GM15510 (cell line): Measurements from ENCODE around the gene FRRS1.

Source experiments
- POLR2A ChIP-seq: IDR thresholded peaks from 3 replicates; pipeline ENCODE4 v1.6.1; 2011; ENCODE audit warnings: borderline replicate concordance; ENCODE audit not compliant: insufficient read length; ENCODE audit errors: extremely low read depth

The FRRS1 gene

DNA sequence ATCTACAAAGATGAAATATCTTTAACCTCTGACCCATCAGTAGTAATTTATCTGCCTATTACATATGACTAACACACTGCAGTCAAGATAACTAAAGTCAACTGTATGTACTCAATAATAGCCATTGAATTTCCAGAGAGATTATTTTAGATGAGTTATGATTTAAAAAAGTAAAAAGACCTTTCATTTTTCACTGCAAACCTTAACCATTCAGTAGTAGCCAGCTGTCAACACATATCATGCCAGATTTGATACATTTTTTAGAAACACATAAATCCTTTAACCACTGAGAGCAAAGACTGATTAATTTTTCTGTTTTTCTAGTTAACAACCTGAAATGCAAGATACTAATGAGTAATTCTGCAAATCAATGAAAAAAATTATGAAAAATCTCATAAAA, 89.6 kb downstream of the FRRS1 start:
- no peak for TF ChIP-seq POLR2A

DNA sequence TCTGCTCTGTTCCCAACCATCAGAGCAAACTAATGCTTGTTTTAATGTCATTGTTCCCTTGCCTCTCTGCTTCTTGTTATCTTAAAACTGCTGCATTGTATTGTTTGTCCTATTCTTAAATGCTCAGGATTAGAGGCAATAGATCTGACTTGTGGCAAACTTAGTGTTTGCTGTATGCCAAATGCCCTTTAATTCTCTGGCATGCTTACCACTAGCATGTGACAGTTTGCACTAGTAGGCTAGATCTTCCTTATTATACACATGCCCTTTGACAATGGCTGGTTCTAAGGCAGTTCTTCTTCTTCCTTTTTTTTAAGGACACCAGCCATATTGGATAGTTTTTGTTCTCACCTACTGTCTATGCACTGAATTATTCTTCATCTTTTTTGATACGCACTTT, 90.4 kb downstream of the FRRS1 start:
- TF ChIP-seq POLR2A = no peak

DNA sequence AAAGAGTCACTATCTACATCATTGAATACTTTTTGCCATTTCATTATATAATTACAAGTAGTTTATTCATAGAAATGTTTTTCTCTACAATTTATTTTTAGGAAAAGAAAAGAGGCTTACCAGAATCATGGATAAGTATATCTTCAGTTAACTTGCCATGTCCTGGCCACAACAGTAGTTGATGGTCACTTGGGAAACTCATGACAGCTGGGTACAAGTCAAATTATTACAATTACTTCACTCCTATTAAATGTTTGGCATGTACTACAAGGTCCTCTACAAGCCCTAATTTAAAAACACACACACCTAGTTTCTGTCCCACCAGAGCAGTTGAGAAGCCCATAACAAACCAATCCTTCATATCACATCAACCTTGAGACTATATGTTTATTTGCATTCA, 91.1 kb downstream of the FRRS1 start:
- TF ChIP-seq POLR2A = no peak

DNA sequence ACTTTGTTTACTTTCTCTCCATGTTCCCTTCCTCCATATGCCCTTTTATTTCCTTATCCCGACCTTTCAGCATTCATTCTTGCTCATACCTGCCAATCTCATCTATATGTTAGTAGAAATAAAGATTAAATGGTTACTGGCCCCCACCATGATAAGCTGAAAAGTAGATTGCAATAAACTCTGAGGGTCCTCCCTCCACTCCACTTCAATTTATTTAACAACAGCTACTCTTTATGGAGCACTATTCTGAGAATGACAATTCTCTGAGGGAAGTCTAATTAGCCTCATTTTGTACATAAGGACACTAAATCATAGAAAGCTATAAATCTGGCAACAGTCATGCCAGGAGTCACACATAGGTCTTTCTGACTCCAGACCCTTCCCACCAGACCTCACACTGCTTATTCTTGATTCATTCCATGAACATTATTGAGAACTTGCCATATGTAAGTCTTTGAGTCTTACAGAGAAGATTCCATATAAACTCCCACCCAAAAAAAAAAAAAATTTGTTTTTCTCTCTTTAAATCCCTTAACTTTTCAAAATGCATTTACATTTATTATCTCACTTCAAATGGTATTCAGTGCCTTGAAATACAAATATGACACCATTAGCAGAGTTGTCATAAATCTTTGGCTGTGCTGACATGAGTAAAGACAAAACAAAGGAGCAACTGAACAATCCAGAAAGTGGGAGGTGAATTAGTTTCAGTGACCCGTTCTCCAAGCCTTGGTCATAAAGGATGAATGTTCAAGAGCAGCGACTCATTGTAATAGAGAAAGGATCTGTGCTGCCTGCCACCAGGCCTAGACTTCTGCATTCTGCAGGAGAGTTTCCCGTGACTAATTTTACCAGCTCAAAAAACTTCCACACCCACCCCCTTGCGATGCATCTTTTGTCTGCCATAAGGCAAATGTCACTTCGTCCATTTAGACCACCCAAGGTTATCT, 92.0 kb downstream of the FRRS1 start:
- TF ChIP-seq POLR2A = no peak

DNA sequence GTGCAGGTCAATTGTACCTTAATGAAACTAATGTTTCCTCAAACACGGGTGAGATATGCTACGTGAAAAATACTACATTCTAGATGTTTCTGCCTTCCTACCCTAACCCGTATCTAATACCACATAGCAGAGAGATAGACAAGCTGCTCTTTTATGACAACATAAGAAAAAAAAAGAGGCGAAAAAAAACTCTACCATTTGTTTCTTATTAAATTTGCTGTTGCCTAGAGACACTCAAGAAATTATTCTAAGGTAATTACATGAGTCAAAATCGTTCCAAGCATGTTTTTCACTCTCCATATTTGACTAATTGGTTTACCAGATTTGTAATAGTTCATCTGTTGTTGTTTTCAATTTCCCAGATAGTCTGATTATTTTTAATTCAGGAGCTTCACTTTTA, 93.1 kb downstream of the FRRS1 start:
- no peak for TF ChIP-seq POLR2A

DNA sequence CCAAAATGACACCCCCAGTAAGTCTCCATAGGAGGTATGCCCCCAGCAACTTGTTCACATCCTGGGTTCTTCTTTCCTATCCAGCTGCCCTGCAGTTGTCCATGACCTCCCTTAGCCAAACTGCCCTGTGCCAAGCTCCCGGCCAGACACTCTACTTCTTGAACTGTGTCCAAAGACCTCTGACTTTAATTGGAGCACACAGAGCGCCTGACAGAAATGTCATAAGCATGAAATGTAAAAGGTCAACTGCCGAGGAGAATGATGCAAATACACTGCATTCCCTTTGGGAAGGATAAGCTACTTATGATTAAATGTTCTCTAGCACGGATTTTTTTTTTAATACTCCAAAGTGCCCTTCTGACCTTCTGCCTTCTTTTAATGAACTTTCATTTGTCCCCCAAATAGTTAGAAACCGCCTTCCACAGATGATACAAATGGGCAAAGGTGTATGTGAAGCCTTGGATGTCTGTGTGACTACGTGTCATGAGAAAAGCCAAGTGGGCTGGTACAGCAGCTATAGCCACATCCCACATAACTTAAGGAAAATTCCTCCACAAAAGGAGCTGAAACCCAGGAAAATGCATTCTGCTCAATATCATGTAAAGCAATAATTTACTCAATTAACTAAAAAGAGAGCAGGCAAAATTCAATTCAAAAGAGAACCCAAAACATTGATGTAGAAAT, 93.8 kb downstream of the FRRS1 start:
- no peak for TF ChIP-seq POLR2A

DNA sequence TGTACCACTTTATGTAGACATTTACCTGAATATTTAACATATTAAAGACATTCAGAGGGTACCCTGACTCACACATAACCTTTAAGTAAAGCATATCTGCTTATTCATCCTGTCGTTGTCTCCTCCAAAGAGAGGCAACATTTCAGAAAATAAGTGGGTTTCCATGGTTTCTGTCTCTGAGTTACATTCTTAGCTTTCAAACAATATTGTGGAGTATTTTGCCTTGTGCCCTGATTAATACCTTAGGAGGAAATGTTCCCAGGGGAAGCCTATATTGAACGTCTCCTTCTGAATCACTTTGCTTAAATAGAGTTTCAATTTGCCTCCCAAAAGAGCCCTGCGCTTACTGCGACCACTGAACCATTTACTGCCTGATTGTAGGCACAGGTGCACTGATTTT, 94.4 kb downstream of the FRRS1 start:
- no peak for TF ChIP-seq POLR2A

DNA sequence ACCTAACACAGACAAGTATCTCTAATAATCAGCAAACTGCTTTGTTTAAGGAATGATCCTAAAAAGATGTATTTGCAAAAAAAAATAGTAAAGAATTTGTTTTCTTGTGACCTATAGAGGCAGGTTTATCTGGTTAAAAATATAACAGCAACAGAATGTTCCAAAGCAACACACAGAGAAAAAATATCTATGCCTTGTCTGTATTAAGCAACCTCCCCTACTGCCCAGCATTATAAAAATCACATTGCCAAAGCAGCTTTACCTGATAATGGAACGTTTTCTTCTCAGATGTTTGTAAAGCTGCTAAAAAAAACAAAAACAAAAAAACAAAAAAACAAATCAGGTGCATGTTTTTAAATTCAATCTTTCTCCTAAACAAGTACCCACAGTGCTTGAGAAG, 95.9 kb downstream of the FRRS1 start:
- no peak for TF ChIP-seq POLR2A

DNA sequence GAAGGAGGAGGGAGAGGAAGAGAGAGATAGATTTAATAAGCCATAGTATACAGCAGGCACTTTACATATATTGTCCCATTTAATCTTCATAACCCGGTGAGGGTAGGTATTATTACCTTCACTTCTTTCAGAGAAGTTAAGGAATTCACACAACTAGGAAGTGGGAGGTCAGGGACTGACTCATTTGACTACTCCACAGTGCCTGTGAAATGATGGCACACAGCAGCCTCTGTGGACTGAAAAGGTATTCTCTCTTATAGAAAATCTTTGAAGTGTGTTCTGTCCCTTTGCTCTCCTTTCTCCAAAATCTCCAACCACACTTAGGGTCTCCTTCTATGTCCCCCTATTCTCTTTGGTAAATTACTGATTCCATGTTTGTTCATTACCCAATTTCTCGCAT, 96.6 kb downstream of the FRRS1 start:
- no peak for TF ChIP-seq POLR2A

DNA sequence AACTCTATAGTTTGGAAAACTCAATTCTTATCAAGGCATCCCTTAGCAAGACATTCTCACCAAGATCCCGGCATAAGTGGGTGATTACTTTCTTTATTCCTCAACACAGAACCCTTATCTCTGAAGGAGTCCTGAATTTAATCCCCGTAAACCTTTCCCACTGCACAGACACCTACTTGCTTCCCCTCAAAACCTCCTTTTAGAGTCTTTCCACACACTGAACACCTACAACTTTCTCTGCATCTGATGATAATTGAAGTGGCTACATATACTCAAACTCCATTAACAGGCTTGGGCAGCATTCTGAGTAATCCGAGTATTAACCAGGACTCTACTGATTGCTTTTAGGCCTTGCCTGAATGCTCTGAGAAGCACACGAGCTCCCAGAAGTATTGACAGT, 97.1 kb downstream of the FRRS1 start:
- TF ChIP-seq POLR2A = no peak

DNA sequence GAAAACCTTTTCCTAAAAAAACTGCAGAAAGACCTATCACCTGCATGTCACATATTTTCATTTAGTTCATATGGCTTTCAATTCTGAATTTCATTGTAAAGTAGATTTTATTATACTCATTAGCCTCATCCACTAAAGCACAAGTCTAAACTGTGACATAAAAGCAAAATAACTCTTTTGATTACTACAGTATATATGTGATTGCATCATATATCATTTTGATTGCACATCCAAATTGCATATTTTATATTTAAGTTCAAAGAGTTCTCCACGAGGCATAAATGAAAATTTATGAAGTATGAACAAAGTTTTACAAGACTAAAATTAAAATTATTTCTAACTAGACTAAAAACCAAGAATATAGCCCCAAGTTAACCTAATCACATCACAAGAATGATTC, 101.2 kb downstream of the FRRS1 start:
- TF ChIP-seq POLR2A = no peak

DNA sequence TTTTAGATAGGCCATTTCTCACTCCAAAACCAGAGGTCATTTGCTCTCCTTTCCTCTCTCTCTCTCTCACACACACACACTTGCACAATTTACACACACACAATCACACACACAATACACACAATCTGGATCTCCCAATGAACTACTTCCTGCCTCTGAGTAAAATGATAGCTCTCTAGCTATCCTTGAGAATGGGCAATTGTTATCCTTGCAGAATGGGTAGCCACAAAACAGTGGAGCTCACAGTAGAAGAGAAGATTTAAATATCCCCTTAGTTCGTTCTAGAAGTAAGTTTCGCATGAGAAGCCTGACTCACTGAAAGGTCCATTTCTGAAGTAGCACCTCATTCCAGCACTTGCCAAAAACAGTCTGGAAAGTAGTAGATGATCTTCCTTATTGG, 102.9 kb downstream of the FRRS1 start:
- no peak for TF ChIP-seq POLR2A

DNA sequence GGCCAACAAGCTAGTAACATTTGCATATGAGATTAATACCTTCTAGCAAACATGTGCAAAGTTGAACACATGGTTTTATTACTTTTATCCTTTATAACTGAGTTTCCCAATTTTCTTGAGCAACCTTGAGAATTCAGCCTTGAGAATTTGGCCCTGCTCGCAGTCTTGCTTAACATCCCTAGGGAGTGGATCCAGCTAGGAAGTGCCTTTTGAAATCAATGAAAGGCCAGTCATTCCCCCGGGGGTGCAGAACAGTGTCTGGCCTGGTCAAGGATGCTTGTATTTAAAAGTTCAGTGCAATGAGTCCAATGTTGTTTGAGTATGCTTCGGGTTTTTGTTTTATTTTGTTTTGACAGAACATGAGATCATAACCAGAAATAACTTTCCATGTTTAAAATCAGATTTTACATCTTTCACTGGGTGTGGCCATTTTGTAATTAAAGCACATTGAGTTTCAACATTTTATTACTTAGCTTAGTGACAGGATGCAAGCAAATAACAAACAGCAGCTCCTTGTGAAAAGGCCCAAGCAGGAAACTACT, 103.8 kb downstream of the FRRS1 start:
- TF ChIP-seq POLR2A = no peak

DNA sequence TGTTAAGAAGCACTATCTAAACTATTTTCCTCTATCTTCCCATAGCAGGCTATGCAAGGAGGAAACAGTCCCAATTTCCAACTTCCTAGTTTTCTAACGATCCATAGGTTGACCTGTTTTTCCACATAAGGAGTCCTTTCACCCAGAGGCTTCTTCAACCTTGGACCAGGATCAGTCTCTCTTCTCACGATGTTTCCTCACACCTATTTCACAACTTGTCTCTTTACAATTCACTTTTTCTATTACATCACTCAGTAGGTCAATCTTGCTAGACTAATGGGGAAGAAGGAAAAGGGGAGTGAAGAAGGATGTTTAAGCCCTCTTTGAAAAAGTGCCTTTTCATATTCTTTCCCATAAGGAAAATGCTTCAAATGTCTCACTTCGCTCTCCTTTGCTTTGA, 104.7 kb downstream of the FRRS1 start:
- TF ChIP-seq POLR2A = no peak

DNA sequence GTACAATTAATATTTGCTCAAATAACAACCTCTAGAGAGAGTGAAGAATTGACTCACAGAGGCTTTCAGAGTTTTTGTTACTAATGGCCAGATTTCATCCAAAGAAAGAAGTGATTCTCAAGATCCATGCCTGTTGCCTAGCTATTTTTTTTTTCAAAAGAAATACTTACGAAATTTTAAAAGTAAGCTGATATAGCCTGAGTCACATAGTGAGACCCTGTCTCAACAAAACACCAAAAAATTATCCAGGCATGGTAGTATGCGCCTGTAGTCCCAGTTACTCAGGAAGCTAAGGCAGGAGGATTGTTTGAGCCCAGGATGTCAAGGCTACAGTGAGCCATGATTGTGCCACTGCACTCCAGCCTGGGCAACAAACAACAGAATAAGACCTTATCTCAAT, 105.9 kb downstream of the FRRS1 start:
- no peak for TF ChIP-seq POLR2A

DNA sequence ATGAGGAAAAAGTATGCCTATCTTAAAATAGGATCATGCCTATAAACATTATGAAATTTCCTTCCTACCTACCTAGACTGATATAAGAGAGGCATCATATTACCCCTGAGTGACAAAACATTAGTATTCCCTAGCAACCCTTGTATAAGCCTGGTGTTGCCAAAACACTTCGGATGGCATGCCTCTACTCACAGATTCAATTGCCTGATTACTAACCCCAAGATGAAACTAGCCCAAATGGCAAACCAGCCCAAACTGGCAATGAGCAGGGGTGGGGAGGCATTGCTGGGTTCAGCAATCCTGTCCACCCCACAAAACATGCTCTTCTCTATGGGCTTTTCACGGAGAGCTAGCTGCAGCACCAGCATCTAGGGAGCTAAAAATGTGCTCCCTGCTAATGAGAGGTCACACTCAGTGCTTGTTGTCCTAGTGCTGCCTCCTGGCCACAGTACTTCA, 106.7 kb downstream of the FRRS1 start:
- TF ChIP-seq POLR2A = no peak
